OCI-LY3 (cell line): Measurements from ENCODE around the gene DCP2.

ENCODE experiments used
- EZH2phosphoT487 ChIP-seq: fragments of 200-600 bp; shearing (Covaris generic); IDR thresholded peaks from 2 replicates; pipeline ENCODE4 v1.6.1; 2018; ENCODE audit warnings: antibody characterized with exemption, mixed run types, low read depth
- TF ChIP-seq, protein P1 (sequence below): fragments of 200-600, 300-600 bp; sonication (generic); IDR thresholded peaks from 2 replicates; pipeline ENCODE4 v1.5.1; 2014; ENCODE audit warnings: antibody characterized with exemption, low read length, low read depth

DNA sequence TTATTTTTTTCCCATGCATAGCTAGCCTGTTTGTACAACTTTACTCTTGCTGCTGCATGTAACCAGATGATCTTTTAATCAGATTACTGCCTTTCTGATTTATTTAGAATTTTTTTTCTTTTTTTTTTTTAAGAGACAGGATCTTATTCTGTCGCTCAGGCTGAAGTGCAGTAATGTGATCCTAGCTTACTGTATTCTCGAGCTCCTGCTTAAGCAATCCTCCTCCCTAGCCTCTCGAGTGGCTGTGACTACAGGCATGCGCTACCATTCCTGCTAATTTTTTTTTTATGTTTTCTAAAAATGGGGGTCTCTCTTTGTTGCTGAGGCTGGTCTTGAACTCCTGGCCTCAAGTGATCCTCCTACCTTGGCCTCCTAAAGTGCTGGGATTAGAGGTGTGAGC lies 9.6 kb downstream of the DCP2 start:
- TF ChIP-seq, protein P1, sequence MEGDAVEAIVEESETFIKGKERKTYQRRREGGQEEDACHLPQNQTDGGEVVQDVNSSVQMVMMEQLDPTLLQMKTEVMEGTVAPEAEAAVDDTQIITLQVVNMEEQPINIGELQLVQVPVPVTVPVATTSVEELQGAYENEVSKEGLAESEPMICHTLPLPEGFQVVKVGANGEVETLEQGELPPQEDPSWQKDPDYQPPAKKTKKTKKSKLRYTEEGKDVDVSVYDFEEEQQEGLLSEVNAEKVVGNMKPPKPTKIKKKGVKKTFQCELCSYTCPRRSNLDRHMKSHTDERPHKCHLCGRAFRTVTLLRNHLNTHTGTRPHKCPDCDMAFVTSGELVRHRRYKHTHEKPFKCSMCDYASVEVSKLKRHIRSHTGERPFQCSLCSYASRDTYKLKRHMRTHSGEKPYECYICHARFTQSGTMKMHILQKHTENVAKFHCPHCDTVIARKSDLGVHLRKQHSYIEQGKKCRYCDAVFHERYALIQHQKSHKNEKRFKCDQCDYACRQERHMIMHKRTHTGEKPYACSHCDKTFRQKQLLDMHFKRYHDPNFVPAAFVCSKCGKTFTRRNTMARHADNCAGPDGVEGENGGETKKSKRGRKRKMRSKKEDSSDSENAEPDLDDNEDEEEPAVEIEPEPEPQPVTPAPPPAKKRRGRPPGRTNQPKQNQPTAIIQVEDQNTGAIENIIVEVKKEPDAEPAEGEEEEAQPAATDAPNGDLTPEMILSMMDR, result no peak
- TF ChIP-seq EZH2phosphoT487, result no peak
